Smooth muscle cell (in vitro differentiated cells): ENCODE measurements around the gene PCSK6. TPM values are rescaled to one million over a fixed set of nuclear protein-coding genes. Genes with fewer than 3 reads are reported as not detected.

Experiments used
- DNase-seq: peaks from one replicate; lab custom pipeline; 2025; ENCODE audit not compliant: unreplicated experiment; lab: John Stamatoyannopoulos, UW
- H2AFZ ChIP-seq: fragments of 200-600 bp; sonication (generic); 2 replicates; pipeline ENCODE4 v1.6.0; 2016; ENCODE audit warnings: antibody characterized with exemption, low read depth, mild to moderate bottlenecking
- H3F3A ChIP-seq: fragments of 200-600 bp; sonication (generic); 2 replicates; pipeline ENCODE4 v1.6.0; 2017; ENCODE audit warnings: antibody characterized with exemption, low read depth
- H3K27ac ChIP-seq: fragments of 200-600 bp; sonication (generic); 2 replicates; pipeline ENCODE4 v1.5.1; 2016; ENCODE audit warnings: low read depth, mild to moderate bottlenecking
- H3K27me3 ChIP-seq: fragments of 200-600 bp; sonication (generic); 2 replicates; pipeline ENCODE4 v1.6.1; 2016; ENCODE audit warnings: low read depth, mild to moderate bottlenecking
- H3K36me3 ChIP-seq: fragments of 200-600 bp; sonication (generic); 2 replicates; pipeline ENCODE4 v1.5.1; 2016; ENCODE audit warnings: low read depth
- H3K4me1 ChIP-seq: fragments of 200-600 bp; sonication (generic); 2 replicates; pipeline ENCODE4 v1.5.1; 2016; ENCODE audit warnings: low read depth
- H3K4me2 ChIP-seq: fragments of 200-600 bp; sonication (generic); 2 replicates; pipeline ENCODE4 v1.6.0; 2016; ENCODE audit warnings: mild to moderate bottlenecking
- H3K4me3 ChIP-seq: fragments of 200-600 bp; sonication (generic); 2 replicates; pipeline ENCODE4 v1.5.1; 2016; ENCODE audit warnings: mild to moderate bottlenecking
- H3K79me2 ChIP-seq: fragments of 200-600 bp; sonication (generic); 2 replicates; pipeline ENCODE4 v1.6.0; 2016; ENCODE audit warnings: low read depth, mild to moderate bottlenecking
- H3K9ac ChIP-seq: fragments of 200-600 bp; sonication (generic); 2 replicates; pipeline ENCODE4 v1.6.0; 2016; ENCODE audit warnings: low read depth
- H3K9me3 ChIP-seq: fragments of 200-600 bp; sonication (generic); replicated peaks from 2 replicates; pipeline ENCODE4 v1.5.1; 2016; ENCODE audit warnings: low read depth
- H4K20me1 ChIP-seq: fragments of 200-600 bp; sonication (generic); 2 replicates; pipeline ENCODE4 v1.6.0; 2016; ENCODE audit warnings: low read depth
- WGBS: methylation state at CpG from one replicate; pipeline ENCODE4 v1.1.7; 2016; ENCODE audit warnings: low lambda C conversion rate; 5-methylcytosine and 5-hydroxymethylcytosine counted together
- polyA plus RNA-seq: library from polyadenylated mRNA; unstranded; fragments of >200 nt; fragmentation: Nextera tagmentation; extraction: Ambion mirVana; gene quantifications from 2 replicates; pipeline ENCODE4 v1.2.1, GENCODE V29; 2016
- total RNA-seq: library from RNA; depleted of rRNA; stranded (reverse); fragments of >200 nt; gene quantifications from 2 replicates; pipeline ENCODE4 v1.2.3, GENCODE V29; 2014
- TF ChIP-seq, protein P1 (sequence below): fragments of 200-600 bp; sonication (generic); IDR thresholded peaks from 2 replicates; pipeline ENCODE4 v1.5.1; 2017; ENCODE audit warnings: borderline replicate concordance, mild to moderate bottlenecking, antibody characterized with exemption; ENCODE audit not compliant: insufficient read depth, poor library complexity, severe bottlenecking

Gene PCSK6
- total and polyA plus RNA-seq, 2 experiments from 2014 or later = 17.5 TPM

DNA sequence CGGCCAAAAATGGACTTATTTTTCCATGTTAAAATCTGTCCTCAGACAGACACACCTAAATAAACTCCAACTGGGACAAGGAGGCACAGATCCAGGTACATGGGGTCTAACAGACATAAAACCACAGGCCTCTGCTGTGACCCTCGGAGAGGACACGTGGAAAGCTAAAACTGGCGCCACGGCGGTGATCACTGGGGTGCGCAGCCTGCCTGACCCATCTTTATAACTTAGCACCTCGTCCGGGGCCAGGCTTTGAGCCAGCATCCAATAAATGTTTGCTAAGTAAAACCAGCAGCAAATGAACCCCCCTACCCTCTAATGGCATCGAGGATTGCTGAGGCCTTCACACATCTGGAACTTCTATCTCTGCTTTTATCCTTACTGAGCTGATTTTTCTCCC lies 15.3 kb downstream of the PCSK6 start:
- H3K4me2 ChIP-seq = no peak overlapping the region
- H3K27me3 ChIP-seq = no peaks in the 10 kb centered on the region
- no peak overlapping the region for H3K27ac ChIP-seq
- no peak overlapping the region for H3K4me3 ChIP-seq
- DNase-seq = no peak
- H2AFZ ChIP-seq = no peak overlapping the region
- no peaks in the 10 kb centered on the region for H3K79me2 ChIP-seq
- TF ChIP-seq, protein P1, sequence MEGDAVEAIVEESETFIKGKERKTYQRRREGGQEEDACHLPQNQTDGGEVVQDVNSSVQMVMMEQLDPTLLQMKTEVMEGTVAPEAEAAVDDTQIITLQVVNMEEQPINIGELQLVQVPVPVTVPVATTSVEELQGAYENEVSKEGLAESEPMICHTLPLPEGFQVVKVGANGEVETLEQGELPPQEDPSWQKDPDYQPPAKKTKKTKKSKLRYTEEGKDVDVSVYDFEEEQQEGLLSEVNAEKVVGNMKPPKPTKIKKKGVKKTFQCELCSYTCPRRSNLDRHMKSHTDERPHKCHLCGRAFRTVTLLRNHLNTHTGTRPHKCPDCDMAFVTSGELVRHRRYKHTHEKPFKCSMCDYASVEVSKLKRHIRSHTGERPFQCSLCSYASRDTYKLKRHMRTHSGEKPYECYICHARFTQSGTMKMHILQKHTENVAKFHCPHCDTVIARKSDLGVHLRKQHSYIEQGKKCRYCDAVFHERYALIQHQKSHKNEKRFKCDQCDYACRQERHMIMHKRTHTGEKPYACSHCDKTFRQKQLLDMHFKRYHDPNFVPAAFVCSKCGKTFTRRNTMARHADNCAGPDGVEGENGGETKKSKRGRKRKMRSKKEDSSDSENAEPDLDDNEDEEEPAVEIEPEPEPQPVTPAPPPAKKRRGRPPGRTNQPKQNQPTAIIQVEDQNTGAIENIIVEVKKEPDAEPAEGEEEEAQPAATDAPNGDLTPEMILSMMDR = no peak
- H3K4me1 ChIP-seq = peaks cover 6% of the 10 kb centered on the region
- no peaks in the 10 kb centered on the region for H3F3A ChIP-seq
- no peaks in the 10 kb centered on the region for H3K36me3 ChIP-seq
- WGBS = 98% methylated on average over 10 of the region's 10 CpGs
- no peak overlapping the region for H3K9ac ChIP-seq
- H4K20me1 ChIP-seq = no peaks in the 10 kb centered on the region
- no peaks in the 10 kb centered on the region for H3K9me3 ChIP-seq

DNA sequence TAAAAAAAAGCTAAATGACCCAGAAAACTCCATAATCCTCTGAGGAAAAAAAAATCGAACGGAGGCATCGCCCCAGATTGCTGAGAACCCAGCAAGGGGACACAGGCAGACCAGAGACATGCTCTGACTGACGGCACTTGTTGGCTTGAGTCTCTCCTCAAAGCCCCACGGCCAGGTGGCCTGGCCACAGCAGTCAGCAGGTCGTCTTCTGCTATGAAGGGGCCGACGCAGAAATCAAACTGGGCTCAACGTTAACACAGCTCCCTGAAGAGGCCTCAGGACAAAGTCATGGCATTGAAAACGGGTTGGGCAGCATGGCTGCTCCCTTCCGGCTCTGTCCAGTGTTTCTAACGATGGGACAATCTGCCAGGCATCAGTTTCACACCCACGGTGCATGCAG lies 17.5 kb downstream of the PCSK6 start:
- Histone ChIP-seq H3K27me3 (no peaks in the 10 kb centered on the region), H3K36me3 (no peaks in the 10 kb centered on the region), H3K9ac (no peak overlapping the region), H4K20me1 (no peaks in the 10 kb centered on the region), H3F3A (no peaks in the 10 kb centered on the region), H3K4me3 (no peak overlapping the region), H3K79me2 (no peaks in the 10 kb centered on the region), H2AFZ (no peak overlapping the region), H3K9me3 (no peaks in the 10 kb centered on the region), H3K27ac (no peak overlapping the region), H3K4me2 (no peak overlapping the region), H3K4me1 (peaks cover 6% of the 10 kb centered on the region)
- DNase-seq = no peak
- 84% methylated on average over 13 of the region's 13 CpGs for WGBS
- TF ChIP-seq, protein P1 = no peak

DNA sequence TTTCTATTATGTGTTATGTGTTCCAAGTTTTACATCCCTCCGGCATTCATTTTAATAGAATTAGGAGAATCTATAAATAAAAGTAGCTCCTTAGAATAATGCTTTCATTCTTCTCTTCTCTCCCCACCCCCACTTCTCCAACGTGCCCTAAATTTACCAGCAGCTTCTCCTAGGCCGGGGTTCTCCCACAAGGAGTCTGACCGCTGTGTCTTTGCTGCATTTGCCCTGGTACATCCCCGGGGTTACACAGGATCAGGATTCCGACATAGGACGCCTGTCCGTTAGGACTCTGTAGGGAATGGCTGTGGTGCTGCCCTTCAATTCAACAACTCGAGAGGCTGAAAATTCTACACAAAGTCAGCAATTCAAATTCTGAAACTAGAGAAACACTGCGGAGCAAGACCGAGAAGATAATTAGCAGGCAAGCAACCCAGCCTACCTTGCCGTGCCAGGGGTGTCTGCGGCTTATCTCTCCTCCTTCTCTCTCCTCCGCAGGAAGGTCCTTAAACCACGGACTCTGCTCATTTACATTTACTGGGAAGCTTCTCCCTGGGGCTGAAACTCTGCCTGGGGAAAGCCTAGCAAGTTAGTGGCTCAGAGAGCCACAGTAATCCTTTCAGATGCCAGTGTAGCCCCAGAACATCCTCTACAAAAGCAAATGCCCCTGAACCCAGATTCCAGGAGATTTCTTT lies 18.8 kb downstream of the PCSK6 start:
- peak overlapping the region; percentile 54 for H3K4me2 ChIP-seq
- no peaks in the 10 kb centered on the region for H3F3A ChIP-seq
- WGBS = 45% methylated on average over 15 of the region's 15 CpGs
- peak overlapping the region; percentile 19 for H3K4me3 ChIP-seq
- no peak overlapping the region for H3K9ac ChIP-seq
- no peak overlapping the region for H3K27ac ChIP-seq
- H3K4me1 ChIP-seq = peaks cover 6% of the 10 kb centered on the region
- DNase-seq = no peak
- no peaks in the 10 kb centered on the region for H3K27me3 ChIP-seq
- H3K36me3 ChIP-seq = no peaks in the 10 kb centered on the region
- no peaks in the 10 kb centered on the region for H3K79me2 ChIP-seq
- TF ChIP-seq, protein P1 = no peak
- no peaks in the 10 kb centered on the region for H4K20me1 ChIP-seq
- H3K9me3 ChIP-seq = peaks cover 3% of the 10 kb centered on the region
- peak overlapping the region; percentile 40 for H2AFZ ChIP-seq
